Mesendoderm (in vitro differentiated cells): ENCODE data around the gene SLC1A1.
"Not testable (repeated sequence)": the region's sequence is repeated elsewhere in the genome, so short reads cannot be mapped to it uniquely, and the experiment has no call there.

ENCODE experiments used
- DNase-seq: peaks from one replicate; pipeline ENCODE4 v3.0.0; 2013
- H2AK5ac ChIP-seq: 2 replicates; pipeline ENCODE4 v1.6.1; 2013; ENCODE audit warnings: low read length, inconsistent platforms
- H2BK120ac ChIP-seq: 2 replicates; pipeline ENCODE4 v1.6.1; 2013; ENCODE audit warnings: low read depth, mild to moderate bottlenecking, low read length, moderate library complexity, mixed read lengths
- H2BK15ac ChIP-seq: replicated peaks from 2 replicates; pipeline ENCODE4 v1.6.1; 2013; ENCODE audit warnings: low read depth, mild to moderate bottlenecking, moderate library complexity
- H2BK5ac ChIP-seq: 2 replicates; pipeline ENCODE4 v1.6.1; 2013; ENCODE audit warnings: low read length, inconsistent platforms
- H3K18ac ChIP-seq: 2 replicates; pipeline ENCODE4 v1.6.1; 2013; ENCODE audit warnings: mild to moderate bottlenecking, low read length, mixed read lengths
- H3K23ac ChIP-seq: one replicate; pipeline ENCODE4 v1.6.1; 2013; ENCODE audit warnings: low read length
- H3K27ac ChIP-seq: 2 replicates; pipeline ENCODE4 v1.5.1; 2013; ENCODE audit warnings: low read depth, mild to moderate bottlenecking, inconsistent platforms, low read length, moderate library complexity
- H3K27me3 ChIP-seq: 2 replicates; pipeline ENCODE4 v1.6.1; 2013; ENCODE audit warnings: low read length, control low read depth, mild to moderate bottlenecking, inconsistent platforms; ENCODE audit not compliant: insufficient read depth, poor library complexity
- H3K36me3 ChIP-seq: 2 replicates; pipeline ENCODE4 v1.6.1; 2013; ENCODE audit warnings: low read length, inconsistent platforms; ENCODE audit not compliant: control insufficient read depth, insufficient read depth
- H3K4ac ChIP-seq: one replicate; pipeline ENCODE4 v1.6.1; 2013; ENCODE audit warnings: low read depth, mild to moderate bottlenecking, low read length, moderate library complexity
- H3K4me1 ChIP-seq: 2 replicates; pipeline ENCODE4 v1.6.1; 2013; ENCODE audit warnings: low read depth, low read length, inconsistent platforms; ENCODE audit not compliant: control insufficient read depth
- H3K4me2 ChIP-seq: 2 replicates; pipeline ENCODE4 v1.6.1; 2013; ENCODE audit warnings: low read length
- H3K4me3 ChIP-seq: 2 replicates; pipeline ENCODE4 v1.5.1; 2013; ENCODE audit warnings: mild to moderate bottlenecking, low read length
- H3K56ac ChIP-seq: one replicate; pipeline ENCODE4 v1.6.1; 2013; ENCODE audit warnings: low read length
- H3K79me1 ChIP-seq: 2 replicates; pipeline ENCODE4 v1.6.1; 2013; ENCODE audit warnings: low read length, inconsistent platforms
- H3K79me2 ChIP-seq: 2 replicates; pipeline ENCODE4 v1.6.1; 2013; ENCODE audit warnings: mild to moderate bottlenecking, low read length; ENCODE audit not compliant: control insufficient read depth, insufficient read depth
- H3K9ac ChIP-seq: 2 replicates; pipeline ENCODE4 v1.6.1; 2013; ENCODE audit warnings: low read length, inconsistent platforms
- H4K5ac ChIP-seq: one replicate; pipeline ENCODE4 v1.6.1; 2013; ENCODE audit warnings: low read length
- H4K8ac ChIP-seq: one replicate; pipeline ENCODE4 v1.6.1; 2013; ENCODE audit warnings: low read depth, mild to moderate bottlenecking, control low read depth, low read length, moderate library complexity
- WGBS: extraction: QIAGEN DNeasy Blood & Tissue Kit; methylation state at CpG from one replicate; pipeline ENCODE4 v1.1.7; 2013; ENCODE audit warnings: low lambda C conversion rate, missing lambda C conversion rate; ENCODE audit not compliant: insufficient coverage; ENCODE audit errors: extremely low coverage; 5-methylcytosine and 5-hydroxymethylcytosine counted together

Gene SLC1A1

GRCh38 chr9:4533881-4534280, 43.6 kb downstream of the SLC1A1 start:
- not testable (repeated sequence) for H3K9ac ChIP-seq, H3K4me2 ChIP-seq, H3K27ac ChIP-seq, H3K27me3 ChIP-seq, H3K56ac ChIP-seq, H3K23ac ChIP-seq, H3K79me2 ChIP-seq, H3K4me1 ChIP-seq, H2AK5ac ChIP-seq, H3K4me3 ChIP-seq, H3K36me3 ChIP-seq, H4K8ac ChIP-seq, H2BK5ac ChIP-seq, H4K5ac ChIP-seq, H3K79me1 ChIP-seq, H2BK15ac ChIP-seq, H3K18ac ChIP-seq, DNase-seq, H2BK120ac ChIP-seq, H3K4ac ChIP-seq
- no CpG with 5 or more reads among the region's 2 CpGs for WGBS

- H4K5ac ChIP-seq, H2BK5ac ChIP-seq, H2BK120ac ChIP-seq, H3K4me2 ChIP-seq, H3K27ac ChIP-seq, H3K9ac ChIP-seq, H3K4me3 ChIP-seq, H2AK5ac ChIP-seq, H3K4me1 ChIP-seq, H3K56ac ChIP-seq, H3K27me3 ChIP-seq, H3K18ac ChIP-seq, H3K79me1 ChIP-seq, H2BK15ac ChIP-seq, H4K8ac ChIP-seq, DNase-seq, H3K79me2 ChIP-seq, H3K23ac ChIP-seq, H3K36me3 ChIP-seq, H3K4ac ChIP-seq: not testable (repeated sequence)
- no CpG with 5 or more reads among the region's 1 CpG for WGBS
Measured at GRCh38 chr9:4536196-4536595, 45.9 kb downstream of the SLC1A1 start.

- no peak overlapping the region for H3K4ac ChIP-seq
- H3K27ac ChIP-seq: no peak overlapping the region
- H3K79me2 ChIP-seq: no peaks in the 10 kb centered on the region
- H2BK120ac ChIP-seq: no peak overlapping the region
- H2BK5ac ChIP-seq: no peak overlapping the region
- no peak overlapping the region for H3K56ac ChIP-seq
- peaks cover 4% of the 10 kb centered on the region for H3K4me1 ChIP-seq
- H3K36me3 ChIP-seq: no peaks in the 10 kb centered on the region
- H2BK15ac ChIP-seq: no peak overlapping the region
- H3K4me3 ChIP-seq: no peak overlapping the region
- no peak overlapping the region for H3K18ac ChIP-seq
- DNase-seq: no peak
- no peak overlapping the region for H3K9ac ChIP-seq
- H2AK5ac ChIP-seq: no peak overlapping the region
- no peak overlapping the region for H3K23ac ChIP-seq
- no peaks in the 10 kb centered on the region for H3K79me1 ChIP-seq
- H3K27me3 ChIP-seq: no peaks in the 10 kb centered on the region
- no CpG with 5 or more reads among the region's 1 CpG for WGBS
- no peak overlapping the region for H3K4me2 ChIP-seq
- no peak overlapping the region for H4K5ac ChIP-seq
- no peak overlapping the region for H4K8ac ChIP-seq
Measured at GRCh38 chr9:4537581-4537980, 47.3 kb downstream of the SLC1A1 start.

- H2BK120ac ChIP-seq: no peak overlapping the region
- H4K5ac ChIP-seq: no peak overlapping the region
- no peaks in the 10 kb centered on the region for H3K79me1 ChIP-seq
- no peaks in the 10 kb centered on the region for H3K36me3 ChIP-seq
- peak; percentile 19 for DNase-seq
- no peaks in the 10 kb centered on the region for H3K27me3 ChIP-seq
- H3K4me2 ChIP-seq: no peak overlapping the region
- H4K8ac ChIP-seq: no peak overlapping the region
- no CpG with 5 or more reads among the region's 2 CpGs for WGBS
- no peak overlapping the region for H2AK5ac ChIP-seq
- no peak overlapping the region for H3K4me3 ChIP-seq
- H3K56ac ChIP-seq: no peak overlapping the region
- no peak overlapping the region for H2BK15ac ChIP-seq
- no peak overlapping the region for H2BK5ac ChIP-seq
- no peak overlapping the region for H3K23ac ChIP-seq
- no peak overlapping the region for H3K9ac ChIP-seq
- no peak overlapping the region for H3K27ac ChIP-seq
- H3K79me2 ChIP-seq: no peaks in the 10 kb centered on the region
- H3K4ac ChIP-seq: no peak overlapping the region
- no peak overlapping the region for H3K18ac ChIP-seq
- H3K4me1 ChIP-seq: peaks cover 4% of the 10 kb centered on the region
Measured at GRCh38 chr9:4538107-4538506, 47.8 kb downstream of the SLC1A1 start.

GRCh38 chr9:4538621-4539020, 48.4 kb downstream of the SLC1A1 start:
- H3K79me2 ChIP-seq: no peaks in the 10 kb centered on the region
- WGBS: no CpG with 5 or more reads among the region's 4 CpGs
- H4K5ac ChIP-seq: no peak overlapping the region

GRCh38 chr9:4540425-4540824, 50.2 kb downstream of the SLC1A1 start:
- Histone ChIP-seq H4K5ac (no peak overlapping the region), H4K8ac (no peak overlapping the region), H3K27me3 (no peaks in the 10 kb centered on the region), H3K9ac (no peak overlapping the region), H2BK120ac (no peak overlapping the region), H3K36me3 (no peaks in the 10 kb centered on the region), H3K79me1 (no peaks in the 10 kb centered on the region), H2AK5ac (no peak overlapping the region), H3K4me1 (peaks cover 4% of the 10 kb centered on the region), H3K56ac (peak overlapping the region; percentile 27), H2BK5ac (peak overlapping the region; percentile 62), H3K27ac (no peak overlapping the region), H3K4me2 (no peak overlapping the region), H3K4ac (no peak overlapping the region), H3K79me2 (no peaks in the 10 kb centered on the region), H3K18ac (no peak overlapping the region), H3K4me3 (no peak overlapping the region), H2BK15ac (no peak overlapping the region), H3K23ac (no peak overlapping the region)
- no CpG with 5 or more reads among the region's 8 CpGs for WGBS
- no peak for DNase-seq

More at GRCh38 chr9:4538621-4539020, 48.4 kb downstream of the SLC1A1 start:
- Histone ChIP-seq H2BK15ac (no peak overlapping the region), H3K56ac (no peak overlapping the region), H3K18ac (no peak overlapping the region), H3K27me3 (no peaks in the 10 kb centered on the region), H2AK5ac (no peak overlapping the region), H3K4ac (no peak overlapping the region), H2BK5ac (no peak overlapping the region), H3K23ac (no peak overlapping the region), H3K9ac (no peak overlapping the region), H2BK120ac (no peak overlapping the region), H3K36me3 (no peaks in the 10 kb centered on the region), H3K79me1 (no peaks in the 10 kb centered on the region), H3K4me2 (no peak overlapping the region), H4K8ac (no peak overlapping the region), H3K27ac (no peak overlapping the region), H3K4me3 (no peak overlapping the region), H3K4me1 (peaks cover 4% of the 10 kb centered on the region)
- DNase-seq: no peak
